CD4-positive, alpha-beta T cell treated with Interferon gamma for 1 hour (primary cell): ENCODE data around the gene EPHB2.

Source experiments
- DNase-seq: peaks from one replicate; pipeline ENCODE4 v3.0.0-alpha.2; 2020

The EPHB2 gene

DNA sequence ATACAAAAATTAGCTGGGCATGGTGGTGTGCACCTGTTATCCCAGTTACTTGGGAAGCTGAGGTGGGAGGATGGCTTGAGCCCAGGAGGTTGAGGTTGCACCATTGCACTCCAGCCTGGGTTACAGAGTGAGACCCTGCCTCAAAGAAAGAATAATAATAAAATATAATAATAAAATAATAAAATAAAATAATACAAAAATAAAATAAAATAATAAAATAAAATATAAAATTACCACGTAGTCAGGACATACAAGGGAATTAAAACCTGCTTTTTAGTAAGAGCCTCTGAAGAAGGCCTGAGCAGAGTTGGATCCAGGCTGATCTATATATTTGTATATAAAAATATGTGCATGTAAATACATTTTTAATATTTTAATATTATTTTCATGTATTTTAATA, 41.7 kb downstream of the EPHB2 start:
- DNase-seq: no peak

DNA sequence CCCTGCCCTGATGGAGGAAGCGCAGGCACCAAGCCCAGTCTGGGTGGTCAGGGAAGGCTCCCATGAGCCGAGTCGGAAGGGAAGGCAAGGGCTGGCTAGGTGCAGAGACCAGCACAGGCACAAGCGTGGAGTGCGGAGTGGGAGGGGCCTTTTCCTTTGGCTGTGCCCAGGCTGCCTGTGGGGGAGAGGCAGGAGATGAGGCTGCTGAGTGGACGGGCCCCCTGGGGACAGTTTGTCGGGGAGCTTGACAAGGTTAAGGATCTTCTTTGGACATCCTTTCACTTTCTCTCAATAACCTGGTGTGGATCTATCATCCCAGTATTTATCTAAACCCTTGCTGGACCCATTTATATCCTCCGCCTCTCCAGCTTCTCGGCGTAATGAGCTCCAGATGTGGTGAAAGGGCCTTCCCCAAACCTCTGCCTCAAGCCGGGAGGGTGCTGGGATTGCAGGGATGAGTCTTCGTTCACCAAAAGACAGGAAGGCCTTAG, 42.9 kb downstream of the EPHB2 start:
- no peak for DNase-seq

DNA sequence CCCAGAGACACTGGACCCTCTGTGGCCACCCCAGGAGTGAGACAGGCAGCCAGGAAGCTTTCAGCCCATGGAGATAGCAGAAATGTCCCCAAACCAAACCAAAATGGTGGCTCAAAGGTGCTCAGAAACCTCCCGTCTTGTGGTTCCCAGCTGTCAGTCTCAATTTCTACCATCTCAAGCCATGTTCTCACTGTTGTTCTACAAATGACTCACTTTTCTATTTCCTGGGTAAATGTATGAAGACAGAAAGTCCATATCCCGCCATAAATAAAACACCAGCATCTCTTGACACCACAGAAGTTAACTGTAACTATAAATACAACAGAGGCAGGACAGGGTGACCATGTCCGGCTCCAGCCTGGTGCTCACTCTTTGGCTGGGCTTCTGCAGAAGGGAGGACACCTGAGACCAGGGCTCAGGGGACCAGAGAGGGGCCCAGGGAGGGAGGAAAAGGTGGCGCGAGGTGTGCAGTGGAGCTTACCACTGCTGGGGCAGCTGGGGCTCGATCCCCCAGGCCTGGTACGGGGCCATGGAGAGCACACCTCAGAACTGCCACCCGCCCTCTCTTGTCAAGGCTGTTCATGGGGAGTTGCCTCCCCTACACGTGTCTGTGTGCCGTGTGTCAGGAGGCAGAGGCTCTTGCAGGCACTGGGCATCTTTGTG, 43.6 kb downstream of the EPHB2 start:
- no peak for DNase-seq

DNA sequence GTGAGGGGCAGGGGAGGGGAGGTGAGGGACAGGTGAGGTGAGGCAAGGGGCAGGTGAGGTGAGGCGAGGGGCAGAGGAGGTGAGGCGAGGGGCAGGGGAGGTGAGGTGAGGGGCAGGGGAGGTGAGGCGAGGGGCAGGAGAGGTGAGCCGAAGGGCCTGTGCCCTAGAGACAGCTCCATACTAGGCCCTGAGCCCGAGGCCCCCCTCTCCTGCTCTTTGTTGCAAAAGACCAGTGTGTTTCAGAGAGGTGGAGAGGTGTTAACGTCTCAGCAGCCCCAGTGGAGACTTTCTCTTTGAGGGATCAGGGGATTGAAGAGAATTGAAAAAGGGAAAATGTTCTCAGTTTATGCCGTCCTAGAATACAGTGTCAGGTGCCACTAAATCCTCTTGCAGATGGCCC, 44.2 kb downstream of the EPHB2 start:
- DNase-seq: no peak

DNA sequence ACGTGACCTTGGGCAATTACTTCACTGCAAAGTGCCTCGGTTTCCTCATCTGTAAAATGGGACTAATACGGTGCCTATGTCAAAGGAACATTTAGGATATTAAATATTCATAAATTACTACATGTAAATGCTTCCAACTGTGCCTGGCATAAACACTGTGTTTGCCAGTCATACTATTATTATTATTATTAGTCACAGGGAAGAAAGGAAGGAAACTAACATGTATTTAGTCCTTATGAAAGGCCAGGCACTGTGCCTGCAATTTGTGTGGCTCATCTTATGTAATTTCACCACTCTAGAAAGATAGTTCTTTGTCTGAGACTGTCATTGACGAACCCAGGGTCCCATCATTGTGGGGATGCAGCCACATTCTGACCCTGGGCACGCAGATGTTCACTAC, 45.0 kb downstream of the EPHB2 start:
- DNase-seq: no peak

DNA sequence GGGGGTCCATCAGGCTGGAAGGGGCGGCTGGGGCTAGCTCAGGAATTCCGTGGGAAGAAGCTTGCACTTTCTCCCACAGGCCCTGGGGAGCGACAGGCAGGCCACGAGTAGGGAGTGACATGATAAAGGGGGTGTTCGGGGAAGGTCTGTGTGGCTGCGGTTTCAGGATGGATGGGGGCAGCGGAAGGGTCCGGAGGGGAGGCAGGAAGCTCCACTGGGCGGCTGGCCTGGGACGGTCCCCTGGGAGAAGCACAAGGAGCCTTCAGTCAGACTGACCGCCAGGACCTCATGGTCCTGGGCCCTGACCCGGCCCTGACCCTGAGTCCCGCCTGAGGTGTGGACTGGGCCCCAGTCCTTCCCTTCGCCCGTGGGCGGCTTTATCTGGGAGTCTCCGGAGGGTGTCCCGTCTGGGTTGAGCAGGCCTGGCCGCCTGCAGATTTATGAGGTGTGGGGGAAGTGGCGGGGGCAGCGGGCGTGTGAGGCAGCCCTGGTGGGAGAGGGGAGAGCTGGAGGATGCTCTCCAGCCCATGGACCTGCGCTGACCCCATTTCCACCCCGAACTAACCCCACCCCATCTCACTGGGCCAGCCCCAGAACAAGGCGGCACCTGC, 45.6 kb downstream of the EPHB2 start:
- DNase-seq: no peak

DNA sequence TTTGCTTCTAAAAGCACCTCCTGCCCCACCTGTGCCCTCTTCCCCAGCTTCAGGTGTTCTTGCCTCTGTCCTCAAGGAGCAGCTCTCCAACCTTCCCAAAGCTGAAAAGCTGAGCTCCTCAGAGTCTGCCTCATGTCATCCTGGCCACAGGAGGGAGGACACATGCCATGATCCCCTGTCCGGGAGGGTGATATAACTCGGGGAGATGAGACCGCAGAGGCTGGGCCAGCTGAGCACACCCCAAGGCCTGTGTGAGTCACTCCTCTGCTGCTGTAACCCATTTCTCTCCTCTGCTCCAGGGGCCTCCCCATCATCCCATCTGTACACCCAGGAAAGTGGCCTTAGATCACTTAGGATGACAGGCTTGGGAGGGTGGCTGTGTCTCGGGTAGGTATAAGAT, 49.8 kb downstream of the EPHB2 start:
- no peak for DNase-seq

DNA sequence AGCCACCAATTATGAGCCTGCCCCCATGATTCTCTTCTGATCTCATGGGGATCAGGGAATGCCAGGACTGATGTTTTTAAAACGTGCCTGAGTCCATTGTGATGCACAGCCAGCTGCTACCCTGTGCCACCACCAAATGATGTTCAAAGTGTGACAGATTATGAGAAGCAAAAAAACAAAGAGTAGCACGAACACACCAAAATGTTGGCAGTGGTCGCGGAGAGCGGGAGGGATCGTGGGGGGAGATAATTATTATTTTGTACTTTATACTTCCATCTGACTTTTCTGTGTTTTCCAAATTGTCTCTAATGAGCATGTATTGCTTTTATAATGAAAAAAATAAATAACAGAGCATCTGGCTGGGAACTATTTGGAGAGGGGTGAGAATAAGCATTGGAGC, 50.5 kb downstream of the EPHB2 start:
- no peak for DNase-seq

DNA sequence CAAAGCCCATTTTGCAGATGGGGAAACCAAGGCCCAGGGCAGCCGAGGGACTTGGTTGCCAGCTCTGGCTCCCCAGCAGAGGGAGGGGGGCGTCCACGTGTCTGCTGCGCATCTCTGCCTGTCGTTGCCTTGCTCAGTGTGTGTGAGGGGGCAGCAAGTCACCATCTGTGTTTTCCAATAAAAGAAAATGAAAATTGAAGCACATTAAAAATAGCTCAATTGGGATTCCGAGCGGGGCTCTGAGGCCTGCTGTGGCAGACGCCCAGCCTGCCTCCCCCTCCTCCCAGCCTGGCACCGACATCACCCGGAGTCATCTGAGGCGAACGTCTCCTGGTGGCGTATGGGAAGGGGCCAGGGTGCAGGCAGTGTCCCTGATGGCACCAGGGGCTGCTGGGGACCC, 51.2 kb downstream of the EPHB2 start:
- DNase-seq: no peak

DNA sequence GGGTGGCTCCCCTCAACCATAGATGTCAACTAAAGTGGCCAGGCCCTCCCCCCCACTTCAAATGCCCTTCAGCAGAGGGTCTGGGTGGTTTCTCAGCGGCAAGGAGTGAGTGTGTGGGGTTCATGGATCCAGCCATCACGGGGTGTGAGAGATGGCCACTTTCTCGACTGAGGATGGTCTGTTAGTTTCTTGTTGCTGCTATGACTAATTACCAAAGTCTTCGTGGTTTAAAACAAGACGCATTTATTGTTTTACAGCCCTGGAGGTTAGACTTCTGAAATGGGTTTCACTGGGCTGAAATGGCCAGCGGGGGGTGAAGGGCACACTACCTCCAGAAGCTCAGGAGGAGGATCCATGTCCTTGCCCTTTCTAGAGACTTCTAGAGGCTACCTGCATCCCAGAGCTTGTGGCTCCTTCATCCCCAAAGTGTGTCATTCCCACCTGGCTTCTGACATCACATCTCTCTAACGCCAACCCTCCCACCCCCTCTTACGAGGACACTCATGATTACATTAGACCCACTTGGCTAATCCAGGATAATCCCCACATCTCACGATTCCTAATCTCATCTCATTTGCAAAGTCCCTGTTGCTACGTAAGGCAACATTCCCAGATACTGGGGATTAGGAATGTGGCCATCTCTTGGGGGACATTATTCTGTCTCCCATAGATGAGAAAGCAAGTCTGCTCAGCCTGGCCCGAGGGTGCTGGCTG, 53.0 kb downstream of the EPHB2 start:
- no peak for DNase-seq

DNA sequence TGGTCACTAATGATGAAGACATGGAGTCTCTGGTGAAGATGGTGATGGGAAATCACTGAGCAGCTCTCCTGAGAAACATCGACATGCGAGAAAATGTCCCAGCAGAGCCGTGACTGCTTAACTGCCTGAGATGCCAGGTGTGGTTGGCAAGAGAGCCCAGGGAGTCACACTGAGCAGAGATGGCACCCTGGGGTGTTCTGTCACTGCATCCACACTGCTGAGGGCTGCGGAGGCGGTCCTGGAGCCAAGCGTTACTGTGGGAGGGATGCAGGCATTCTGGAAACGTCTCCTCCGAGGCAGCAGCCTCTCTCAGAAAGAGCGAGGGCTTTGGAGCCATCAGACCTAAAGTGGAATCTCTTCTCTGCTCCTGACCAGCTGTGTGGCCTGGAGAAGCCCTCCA, 57.2 kb downstream of the EPHB2 start:
- no peak for DNase-seq

DNA sequence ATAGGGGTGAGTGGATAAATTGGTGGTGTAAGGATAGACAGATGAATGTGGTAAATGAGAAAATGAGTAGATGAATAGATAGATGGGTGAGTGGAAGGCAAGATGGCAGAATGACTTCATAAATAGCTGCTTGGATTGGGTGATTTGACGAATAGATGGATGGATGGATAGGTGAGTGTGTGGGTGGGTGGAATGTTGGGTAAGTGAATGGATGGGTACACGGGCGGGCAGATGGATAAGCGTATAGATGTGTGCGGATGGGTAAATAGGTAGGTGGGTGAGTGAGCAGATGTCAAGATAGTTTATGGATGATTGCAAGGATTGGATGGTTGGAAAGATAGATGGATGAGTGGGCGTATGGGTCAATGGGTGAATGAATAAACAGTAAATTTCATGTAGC, 59.3 kb downstream of the EPHB2 start:
- DNase-seq: no peak

DNA sequence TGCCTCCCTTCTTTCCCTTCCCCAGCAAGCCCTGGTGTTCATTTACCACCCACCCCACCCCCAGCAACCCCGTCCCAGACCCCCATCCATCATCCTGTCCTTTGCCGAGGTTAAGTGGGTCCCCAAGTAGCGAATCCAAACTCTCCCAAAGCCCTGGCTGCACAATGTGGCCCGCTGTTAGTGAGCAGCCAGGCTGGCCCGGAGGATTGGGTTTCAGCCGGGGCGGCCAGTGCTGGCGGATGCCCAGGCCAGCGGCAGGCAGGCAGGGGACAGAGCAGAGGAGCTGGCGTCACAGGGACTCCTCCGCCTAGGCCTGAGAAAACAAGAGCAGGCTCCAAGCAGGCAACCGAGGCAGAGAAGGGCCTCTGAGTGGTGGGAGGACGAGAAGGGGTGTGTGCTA, 61.4 kb downstream of the EPHB2 start:
- DNase-seq: no peak

DNA sequence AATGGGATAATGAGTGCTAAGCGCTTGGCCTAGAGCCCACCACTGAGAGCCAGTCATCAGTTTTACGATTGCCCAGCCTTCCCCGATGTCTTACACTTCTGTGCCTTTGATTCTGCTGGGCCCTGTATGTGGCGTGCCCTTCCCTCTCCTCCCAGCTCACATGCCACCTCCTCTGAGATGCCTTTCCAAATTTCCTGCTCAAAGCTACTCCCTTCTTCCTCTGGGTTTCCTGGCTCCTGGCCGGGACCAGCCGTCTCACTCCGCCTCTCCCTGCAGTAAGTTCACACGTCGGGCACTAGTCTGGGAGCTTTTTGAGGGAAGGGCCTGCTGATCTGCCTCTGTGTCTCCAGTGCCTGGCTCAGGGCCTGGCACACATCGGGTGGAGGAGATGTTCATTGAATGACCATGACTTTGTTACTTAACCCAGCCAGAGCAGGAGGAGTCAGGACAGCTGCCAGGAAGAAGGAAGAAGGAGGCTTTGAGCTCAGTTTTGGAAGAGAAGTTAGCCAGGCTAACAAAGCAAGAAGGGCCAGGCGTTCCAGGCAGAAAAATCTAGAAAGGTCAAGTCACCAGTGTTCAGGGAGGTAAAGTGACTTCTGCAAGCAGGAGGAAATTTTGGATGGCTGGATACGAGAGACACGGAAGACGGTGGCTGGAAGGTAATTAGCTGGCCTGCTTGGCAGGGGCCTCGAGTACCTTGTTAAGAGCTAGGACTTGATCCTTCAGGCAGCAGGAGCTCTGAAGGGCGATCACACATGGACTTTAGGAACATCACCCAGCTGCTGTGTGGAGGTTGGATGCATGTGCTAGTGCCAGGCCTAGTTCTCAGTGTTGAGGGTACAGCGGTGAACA, 63.6 kb downstream of the EPHB2 start:
- DNase-seq: no peak

DNA sequence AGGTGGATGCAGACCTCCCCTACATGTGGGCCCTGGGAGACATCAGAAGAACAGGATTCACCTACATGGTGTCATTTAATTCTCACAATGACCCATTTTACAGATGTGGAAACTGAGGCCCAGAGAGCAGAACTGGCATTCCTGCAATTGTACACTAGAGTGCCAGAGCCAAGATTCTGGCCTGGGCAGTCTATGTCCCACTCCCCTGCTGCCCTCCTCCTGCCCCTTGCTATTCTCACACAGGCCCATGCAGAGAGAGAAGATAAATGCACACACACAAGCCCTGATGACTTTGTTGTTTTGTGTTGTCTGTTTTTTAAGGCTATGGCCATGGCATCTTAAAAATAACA, 64.2 kb downstream of the EPHB2 start:
- DNase-seq: no peak

DNA sequence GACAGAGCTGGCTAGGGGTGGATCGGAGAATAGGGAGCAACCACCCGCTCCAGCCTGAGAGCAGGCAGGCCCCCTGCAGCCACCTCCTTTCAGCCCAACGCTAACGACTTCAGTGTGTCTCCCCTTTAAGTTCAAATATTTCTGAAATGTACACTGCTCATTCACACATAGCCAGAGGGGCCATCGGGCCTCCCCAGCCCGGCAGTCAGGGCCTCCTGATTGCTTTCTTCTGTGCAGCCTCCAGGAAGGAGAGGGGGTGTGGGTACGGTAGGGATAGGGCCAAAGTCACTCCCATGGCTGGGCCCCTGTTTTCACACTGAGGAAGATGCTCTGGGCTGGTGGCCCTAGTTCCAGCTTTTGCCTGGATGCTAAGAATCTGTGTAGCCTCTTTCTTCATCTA, 64.8 kb downstream of the EPHB2 start:
- no peak for DNase-seq

DNA sequence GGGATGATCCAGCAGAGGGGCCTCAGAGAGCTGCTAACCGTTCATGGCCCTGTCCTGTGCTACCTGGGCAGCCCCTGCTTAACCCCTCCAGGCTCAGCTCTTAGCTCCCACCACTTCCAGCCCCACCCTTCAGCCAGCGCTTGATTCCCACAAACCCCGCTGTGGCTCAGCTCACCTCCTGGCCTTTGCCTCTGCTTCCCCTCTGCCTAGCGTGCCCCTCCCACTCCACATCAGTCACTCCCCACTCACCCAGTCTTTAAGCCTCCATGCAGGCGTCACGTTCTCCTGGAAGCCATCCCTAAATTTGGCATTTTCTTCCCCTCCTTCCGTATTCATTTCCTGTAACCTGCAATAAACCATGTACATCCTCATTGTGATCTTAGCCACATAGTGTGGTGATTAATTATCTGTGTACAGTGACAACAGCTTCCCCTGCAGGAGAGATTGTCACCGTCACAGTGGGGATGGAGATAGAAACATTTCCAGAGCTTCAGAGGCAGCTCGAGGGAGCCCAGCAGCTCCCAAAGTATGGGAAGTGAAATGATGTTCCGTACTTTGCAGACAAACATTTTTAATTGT, 65.5 kb downstream of the EPHB2 start:
- DNase-seq: no peak

DNA sequence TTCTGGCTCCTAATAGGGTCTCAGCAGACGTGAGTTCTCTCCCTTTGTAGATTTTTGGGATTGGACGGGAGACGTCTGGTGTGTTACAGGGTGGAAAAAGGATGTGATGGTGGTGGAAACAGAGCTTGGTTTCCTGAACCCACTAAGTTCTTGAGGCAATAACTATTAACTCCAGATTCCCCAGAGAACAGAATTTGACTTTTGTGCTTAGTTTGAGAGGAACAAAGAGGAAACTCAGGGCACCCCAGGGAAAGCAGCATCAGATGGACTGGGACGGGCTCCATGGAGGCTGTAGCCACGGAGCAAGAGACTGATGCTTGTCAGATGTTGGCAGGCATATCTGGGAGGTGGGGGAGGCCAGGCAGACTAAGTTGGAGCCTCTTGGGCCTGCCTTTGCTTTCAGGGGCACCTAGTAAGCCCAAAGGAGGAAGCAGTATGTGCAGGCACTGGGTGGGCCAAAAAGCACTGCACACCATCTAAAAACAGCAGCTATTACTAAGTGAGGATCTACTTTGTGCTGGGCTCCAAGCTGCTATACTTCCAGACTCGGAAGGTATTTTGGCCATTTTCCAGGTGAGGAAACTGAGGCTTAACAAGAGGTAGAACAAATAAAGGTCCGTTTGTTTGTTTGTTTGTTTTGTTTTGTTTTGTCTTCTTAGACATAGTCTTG, 66.9 kb downstream of the EPHB2 start:
- no peak for DNase-seq

DNA sequence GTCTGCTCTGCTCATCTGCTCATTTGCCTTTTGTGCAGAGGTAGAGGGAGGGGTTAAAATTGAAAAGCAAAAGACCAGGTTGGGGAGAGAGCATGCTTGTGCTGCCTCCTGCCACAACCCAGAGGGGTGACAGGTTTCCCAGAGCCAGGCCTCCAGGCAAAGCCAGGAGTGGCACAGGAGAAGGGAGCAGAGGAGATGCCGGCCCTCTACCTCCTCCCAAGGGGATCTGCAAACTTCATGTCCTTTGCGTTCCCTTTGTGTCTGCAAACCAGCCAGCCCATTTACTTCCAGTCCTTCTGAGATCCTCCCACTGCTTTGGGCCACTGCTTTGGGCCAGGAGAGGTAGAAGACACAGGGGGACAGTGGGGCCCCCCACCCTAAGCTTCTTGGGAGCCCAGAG, 67.8 kb downstream of the EPHB2 start:
- DNase-seq: no peak

DNA sequence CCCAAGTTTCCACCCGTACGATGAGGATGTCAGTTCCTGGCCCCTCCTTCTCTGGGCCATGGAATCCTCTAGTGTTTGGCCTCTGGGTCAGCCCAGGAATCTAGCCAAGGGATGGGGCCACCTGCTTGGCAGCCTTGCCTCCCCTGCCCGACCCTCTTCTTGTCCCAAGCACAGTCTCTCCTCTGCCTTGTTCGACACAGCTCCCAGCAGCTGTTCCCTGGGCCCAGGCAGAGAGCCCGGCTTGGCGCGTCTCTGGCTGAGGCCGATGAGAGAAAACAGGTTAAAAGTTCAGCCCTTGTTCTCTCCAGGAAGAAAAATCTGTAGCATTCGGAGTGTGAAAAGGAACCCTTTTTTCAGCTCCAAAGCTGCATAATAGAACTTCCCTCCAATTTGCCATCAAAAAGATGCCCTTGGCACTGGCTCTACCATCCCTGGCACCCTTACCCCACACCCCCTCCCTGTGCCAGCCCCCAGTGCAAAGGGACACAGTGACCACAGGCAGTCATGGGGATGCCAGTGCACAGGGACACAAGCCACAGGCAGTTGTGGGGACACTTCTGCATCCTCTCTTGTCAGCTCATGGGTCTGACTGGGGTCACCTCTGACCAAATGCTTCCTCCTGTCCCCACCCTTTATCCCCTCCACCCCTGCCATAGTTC, 68.4 kb downstream of the EPHB2 start:
- DNase-seq: no peak

DNA sequence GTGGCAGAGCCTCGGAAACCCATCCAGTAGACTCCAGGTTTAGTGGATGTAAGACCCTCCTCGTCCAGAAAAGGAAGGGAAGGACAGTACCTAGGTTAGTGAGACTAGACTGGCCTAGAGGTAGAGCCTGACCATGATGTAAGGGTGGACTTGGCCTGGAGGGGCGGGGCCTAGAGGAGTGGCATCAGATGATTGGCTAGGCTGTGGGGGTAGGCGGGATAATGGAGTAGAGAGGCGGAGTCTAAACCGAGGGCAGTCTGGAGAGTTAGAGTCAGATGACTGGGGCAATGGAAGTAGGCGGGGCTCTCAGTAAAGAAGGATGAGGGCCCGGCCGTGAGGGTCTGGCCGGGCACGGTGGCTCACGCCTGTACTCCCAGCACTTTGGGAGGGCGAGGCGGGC, 70.1 kb downstream of the EPHB2 start:
- DNase-seq: no peak

DNA sequence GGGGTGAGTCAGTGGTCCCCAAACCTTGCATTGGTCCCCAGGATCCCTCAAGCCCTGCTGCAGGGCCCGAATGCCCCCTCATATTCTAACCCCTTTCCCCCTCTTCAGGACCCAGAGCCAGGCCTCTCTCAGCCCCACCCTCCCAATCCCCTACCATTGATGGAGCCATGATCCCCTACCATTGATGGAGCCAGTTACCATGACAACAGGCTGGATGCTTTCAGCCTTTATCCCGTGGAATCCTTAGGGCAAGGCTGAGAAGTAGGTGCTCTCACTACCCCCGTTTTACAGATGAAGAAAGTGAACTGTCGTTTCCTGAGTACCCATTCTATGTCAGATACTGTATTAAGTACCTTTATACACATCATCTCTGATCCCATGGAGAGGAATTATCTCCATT, 70.8 kb downstream of the EPHB2 start:
- no peak for DNase-seq
